Mesothelial cell of epicardium (in vitro differentiated cells): ENCODE measurements around the gene PPM1B. TPM values are rescaled to one million over a fixed set of nuclear protein-coding genes. Genes with fewer than 3 reads are reported as not detected.
"Not testable (repeated sequence)": the region's sequence is repeated elsewhere in the genome, so short reads cannot be mapped to it uniquely, and the experiment has no call there.

Source experiments
- DNase-seq, 2 experiments: peaks; one replicate each; pipeline ENCODE4 v3.0.0; 2021; ENCODE audit warnings: low spot score in 2 of 2; ENCODE audit not compliant: unreplicated experiment in 2 of 2
- H3K27ac Mint-ChIP-seq: 2 replicates; pipeline ENCODE4 v1.8.0; 2021; ENCODE audit warnings: mixed read lengths
- H3K27me3 Mint-ChIP-seq: 2 replicates; pipeline ENCODE4 v1.8.0; 2021; ENCODE audit warnings: low read depth, mixed read lengths
- H3K36me3 Mint-ChIP-seq: 2 replicates; pipeline ENCODE4 v1.8.0; 2021; ENCODE audit warnings: mixed read lengths
- H3K4me1 Mint-ChIP-seq: 2 replicates; pipeline ENCODE4 v1.8.0; 2021; ENCODE audit warnings: mixed read lengths
- H3K4me3 Mint-ChIP-seq: 2 replicates; pipeline ENCODE4 v1.8.0; 2021; ENCODE audit warnings: mild to moderate bottlenecking, moderate library complexity, mixed read lengths
- H3K9me3 Mint-ChIP-seq: 2 replicates; pipeline ENCODE4 v1.8.0; 2021; ENCODE audit warnings: mixed read lengths
- total RNA-seq: library from RNA; stranded (reverse); gene quantifications from 3 replicates; pipeline ENCODE4 v1.2.1, GENCODE V29; 2021
- TF ChIP-seq, protein P1 (sequence below): fragments of 200-600 bp; sonication (generic); IDR thresholded peaks from one replicate; pipeline ENCODE4 v1.5.0; 2021; ENCODE audit warnings: antibody characterized with exemption; ENCODE audit not compliant: unreplicated experiment

The PPM1B gene
- total RNA-seq, 1 donor from 2014 or later, result 36.4 TPM

DNA sequence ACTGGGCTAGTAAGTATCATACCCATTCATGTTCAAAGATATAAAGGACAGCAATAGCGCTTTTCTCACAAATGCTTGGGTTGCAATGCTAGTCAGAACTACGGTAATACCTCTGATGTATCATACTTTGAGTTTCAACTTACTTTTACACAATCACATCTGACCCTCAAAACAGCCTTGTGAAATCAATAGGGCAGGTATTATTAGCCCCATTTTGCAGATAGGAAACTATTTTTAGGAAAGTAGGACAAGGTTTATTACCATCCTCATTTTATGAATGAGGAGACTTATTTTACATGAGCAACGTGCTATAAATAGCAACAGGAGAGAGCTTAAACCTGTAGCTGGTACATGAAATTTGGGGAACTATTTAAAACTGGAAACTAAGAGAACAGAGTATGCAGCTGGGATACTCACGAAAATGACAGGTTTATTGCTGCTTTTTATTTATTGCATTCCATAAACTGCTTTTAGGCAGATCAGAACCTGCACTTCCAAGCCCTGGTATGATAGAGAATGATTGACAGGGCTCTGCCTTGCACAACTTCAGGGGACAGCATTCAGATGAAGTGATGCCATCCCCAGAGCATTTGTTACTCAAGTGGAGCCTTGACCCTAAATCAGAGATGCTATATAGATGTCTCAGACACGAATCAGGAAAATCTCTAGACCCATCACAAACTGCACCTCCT is 42.4 kb upstream of the PPM1B start:
- H3K9me3 Mint-ChIP-seq, result peaks cover 2% of the 10 kb centered on the region
- no peaks in the 10 kb centered on the region for H3K27me3 Mint-ChIP-seq
- no peak for DNase-seq
- H3K4me1 Mint-ChIP-seq, result peaks cover 6% of the 10 kb centered on the region
- TF ChIP-seq, protein P1, sequence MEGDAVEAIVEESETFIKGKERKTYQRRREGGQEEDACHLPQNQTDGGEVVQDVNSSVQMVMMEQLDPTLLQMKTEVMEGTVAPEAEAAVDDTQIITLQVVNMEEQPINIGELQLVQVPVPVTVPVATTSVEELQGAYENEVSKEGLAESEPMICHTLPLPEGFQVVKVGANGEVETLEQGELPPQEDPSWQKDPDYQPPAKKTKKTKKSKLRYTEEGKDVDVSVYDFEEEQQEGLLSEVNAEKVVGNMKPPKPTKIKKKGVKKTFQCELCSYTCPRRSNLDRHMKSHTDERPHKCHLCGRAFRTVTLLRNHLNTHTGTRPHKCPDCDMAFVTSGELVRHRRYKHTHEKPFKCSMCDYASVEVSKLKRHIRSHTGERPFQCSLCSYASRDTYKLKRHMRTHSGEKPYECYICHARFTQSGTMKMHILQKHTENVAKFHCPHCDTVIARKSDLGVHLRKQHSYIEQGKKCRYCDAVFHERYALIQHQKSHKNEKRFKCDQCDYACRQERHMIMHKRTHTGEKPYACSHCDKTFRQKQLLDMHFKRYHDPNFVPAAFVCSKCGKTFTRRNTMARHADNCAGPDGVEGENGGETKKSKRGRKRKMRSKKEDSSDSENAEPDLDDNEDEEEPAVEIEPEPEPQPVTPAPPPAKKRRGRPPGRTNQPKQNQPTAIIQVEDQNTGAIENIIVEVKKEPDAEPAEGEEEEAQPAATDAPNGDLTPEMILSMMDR, result no peak
- no peak overlapping the region for H3K27ac Mint-ChIP-seq
- no peaks in the 10 kb centered on the region for H3K36me3 Mint-ChIP-seq
- no peak overlapping the region for H3K4me3 Mint-ChIP-seq

DNA sequence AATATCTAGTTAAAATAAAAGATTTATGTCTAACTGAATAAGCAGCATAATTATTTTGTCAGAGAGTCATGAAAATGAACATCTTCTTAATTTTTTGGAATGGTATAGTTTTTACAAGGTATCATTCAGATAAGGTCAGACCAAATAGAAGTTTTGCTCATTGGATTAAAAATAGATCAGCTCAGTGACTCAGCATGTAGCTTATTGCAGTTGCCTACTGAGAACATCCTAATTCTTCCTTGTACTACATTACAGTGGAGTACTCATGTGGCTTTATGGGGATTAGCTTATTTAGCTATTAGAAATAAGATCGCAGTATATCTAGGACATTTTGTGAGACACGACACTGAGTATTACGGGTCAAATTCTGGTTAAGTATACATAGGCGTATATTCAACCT is 38.2 kb upstream of the PPM1B start:
- H3K4me3 Mint-ChIP-seq, result no peak overlapping the region
- TF ChIP-seq, protein P1, result no peak
- peaks cover 3% of the 10 kb centered on the region for H3K36me3 Mint-ChIP-seq
- no peak overlapping the region for H3K27ac Mint-ChIP-seq
- DNase-seq, result no peak
- peaks cover 21% of the 10 kb centered on the region for H3K9me3 Mint-ChIP-seq
- peaks cover 6% of the 10 kb centered on the region for H3K4me1 Mint-ChIP-seq
- H3K27me3 Mint-ChIP-seq, result no peaks in the 10 kb centered on the region

DNA sequence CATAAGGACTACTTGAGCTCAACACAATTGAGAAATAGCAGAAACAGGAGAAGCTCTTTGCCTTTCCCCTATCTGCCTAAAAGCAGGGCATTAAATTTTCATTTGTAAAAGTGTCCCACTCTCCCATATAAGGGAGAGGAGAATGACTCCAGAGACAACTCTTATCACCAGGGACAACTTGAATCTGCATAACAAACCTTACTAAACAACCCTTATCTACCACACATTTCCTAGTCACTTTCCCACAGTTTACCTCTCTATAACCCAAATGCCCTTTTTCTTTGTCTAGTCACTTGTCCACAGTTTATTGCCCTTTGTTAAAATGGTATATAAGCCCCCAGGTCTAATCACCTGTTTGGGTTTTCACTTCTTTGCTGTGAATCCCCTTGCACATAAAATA is 37.5 kb upstream of the PPM1B start:
- TF ChIP-seq, protein P1, result no peak
- Mint-ChIP-seq H3K4me1 (peaks cover 7% of the 10 kb centered on the region), H3K36me3 (peaks cover 3% of the 10 kb centered on the region), H3K27ac (no peak overlapping the region), H3K27me3 (no peaks in the 10 kb centered on the region), H3K9me3 (peaks cover 21% of the 10 kb centered on the region), H3K4me3 (no peak overlapping the region)
- DNase-seq, result no peak

DNA sequence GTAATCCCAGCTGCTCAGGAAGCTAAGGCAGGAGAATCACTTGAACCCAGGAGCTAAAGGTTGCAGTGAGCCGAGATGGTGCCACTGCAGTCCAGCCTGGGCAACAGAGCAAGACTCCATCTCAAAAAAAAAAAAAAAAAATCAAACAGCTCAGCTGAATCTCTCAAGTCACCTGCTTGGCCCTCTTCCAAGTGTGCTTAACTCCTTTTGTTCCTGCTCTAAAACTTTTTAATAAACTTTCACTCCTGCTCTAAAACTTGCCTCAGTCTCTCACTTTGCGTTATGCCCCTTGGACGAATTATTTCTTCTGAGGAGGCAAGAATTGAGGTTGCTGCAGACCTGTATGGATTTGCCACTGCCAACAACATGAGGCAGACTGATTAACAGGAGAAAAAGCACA is 35.1 kb upstream of the PPM1B start:
- not testable (repeated sequence) for H3K36me3 Mint-ChIP-seq, DNase-seq, H3K27ac Mint-ChIP-seq, H3K4me3 Mint-ChIP-seq, H3K27me3 Mint-ChIP-seq
- Mint-ChIP-seq H3K9me3 (peaks cover 21% of the 10 kb centered on the region), H3K4me1 (peaks cover 10% of the 10 kb centered on the region)

DNA sequence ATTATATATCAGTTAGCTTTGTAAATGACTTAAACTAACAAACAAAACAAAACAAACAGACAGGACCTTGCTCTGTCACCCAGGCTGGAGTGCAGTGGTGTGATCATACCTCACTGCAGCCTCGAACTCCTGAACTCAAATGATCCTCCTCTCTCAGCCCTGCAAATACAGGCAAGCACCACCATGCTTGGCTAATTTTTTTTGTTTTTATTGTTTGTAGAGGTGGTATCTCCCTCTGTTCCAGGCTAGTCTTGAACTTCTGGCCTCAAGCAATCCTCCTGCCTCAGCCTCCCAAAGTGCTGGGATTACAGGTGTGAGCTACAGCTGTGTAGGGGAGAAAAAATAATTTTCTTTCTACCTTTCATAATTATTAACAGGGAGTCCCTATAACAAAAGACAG is 33.8 kb upstream of the PPM1B start:
- no peak for DNase-seq
- Mint-ChIP-seq H3K27ac (no peak overlapping the region), H3K4me1 (peaks cover 10% of the 10 kb centered on the region)

DNA sequence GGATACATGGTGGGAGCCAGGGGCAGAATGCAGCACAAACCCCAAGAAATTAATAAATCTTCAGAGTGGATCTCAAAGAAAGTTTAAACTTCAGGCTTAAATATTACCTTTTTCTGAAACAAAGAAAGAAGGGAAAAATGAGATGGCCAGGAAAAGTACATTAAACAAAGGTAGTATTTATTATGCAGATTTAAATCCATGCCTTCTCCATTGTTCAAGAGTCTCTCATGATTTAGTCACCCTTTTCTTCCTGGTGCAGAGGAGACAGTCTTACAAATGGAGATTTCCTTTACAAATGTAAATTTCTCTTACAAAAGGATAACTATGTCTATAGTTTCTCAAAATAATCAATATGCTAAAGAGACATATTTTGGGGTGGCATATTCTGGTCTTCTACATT is 33.4 kb upstream of the PPM1B start:
- TF ChIP-seq, protein P1, result no peak
- Mint-ChIP-seq H3K27me3 (no peaks in the 10 kb centered on the region), H3K36me3 (peaks cover 3% of the 10 kb centered on the region), H3K4me3 (no peak overlapping the region), H3K9me3 (peaks cover 21% of the 10 kb centered on the region), H3K27ac (no peak overlapping the region), H3K4me1 (peaks cover 10% of the 10 kb centered on the region)
- DNase-seq, result no peak

More for the DNA sequence above, 33.8 kb upstream of the PPM1B start:
- TF ChIP-seq, protein P1, result no peak
- peaks cover 3% of the 10 kb centered on the region for H3K36me3 Mint-ChIP-seq
- peaks cover 21% of the 10 kb centered on the region for H3K9me3 Mint-ChIP-seq
- H3K27me3 Mint-ChIP-seq, result no peaks in the 10 kb centered on the region
- H3K4me3 Mint-ChIP-seq, result no peak overlapping the region
